GM23338 (cell line): ENCODE measurements around the gene KEAP1.

Experiments
- CREB1 ChIP-seq: fragments of 250-450 bp; sonication (Bioruptor Pico); IDR thresholded peaks from 2 replicates; pipeline ENCODE4 v1.5.0; 2020; ENCODE audit warnings: low read depth, mild to moderate bottlenecking, moderate library complexity
- EZH2 ChIP-seq: fragments of 200-600 bp; sonication (generic); IDR thresholded peaks from one replicate; pipeline ENCODE4 v1.8.0; 2017; ENCODE audit warnings: antibody characterized with exemption, mild to moderate bottlenecking, low read depth; ENCODE audit not compliant: unreplicated experiment
- EZH2phosphoT487 ChIP-seq: fragments of 200-600 bp; sonication (generic); IDR thresholded peaks from one replicate; pipeline ENCODE4 v1.8.1; 2018; ENCODE audit warnings: antibody characterized with exemption; ENCODE audit not compliant: unreplicated experiment
- JUNB ChIP-seq: IDR thresholded peaks from one replicate; pipeline ENCODE4 v1.6.1; 2016; ENCODE audit warnings: antibody characterized with exemption; ENCODE audit not compliant: unreplicated experiment
- POLR2AphosphoS5 ChIP-seq: IDR thresholded peaks from 2 replicates; pipeline ENCODE4 v1.6.1; 2016; ENCODE audit warnings: antibody characterized with exemption, low read depth
- TF ChIP-seq, protein P1 (sequence below), 2 experiments: fragments of 200-600 bp in 1 of 2; sonication (generic) in 1 of 2; conservative IDR thresholded peaks; 2 replicates each; pipeline versions ENCODE4 v1.5.1 to v1.6.1; 2016 to 2017; ENCODE audit warnings: antibody characterized with exemption in 2 of 2, low read depth in 2 of 2, mild to moderate bottlenecking in 2 of 2, moderate library complexity in 1 of 2
- TF ChIP-seq, protein P2 (sequence below): IDR thresholded peaks from one replicate; pipeline ENCODE4 v1.6.1; 2018; ENCODE audit warnings: antibody characterized with exemption; ENCODE audit not compliant: unreplicated experiment

- TF ChIP-seq, protein P1, sequence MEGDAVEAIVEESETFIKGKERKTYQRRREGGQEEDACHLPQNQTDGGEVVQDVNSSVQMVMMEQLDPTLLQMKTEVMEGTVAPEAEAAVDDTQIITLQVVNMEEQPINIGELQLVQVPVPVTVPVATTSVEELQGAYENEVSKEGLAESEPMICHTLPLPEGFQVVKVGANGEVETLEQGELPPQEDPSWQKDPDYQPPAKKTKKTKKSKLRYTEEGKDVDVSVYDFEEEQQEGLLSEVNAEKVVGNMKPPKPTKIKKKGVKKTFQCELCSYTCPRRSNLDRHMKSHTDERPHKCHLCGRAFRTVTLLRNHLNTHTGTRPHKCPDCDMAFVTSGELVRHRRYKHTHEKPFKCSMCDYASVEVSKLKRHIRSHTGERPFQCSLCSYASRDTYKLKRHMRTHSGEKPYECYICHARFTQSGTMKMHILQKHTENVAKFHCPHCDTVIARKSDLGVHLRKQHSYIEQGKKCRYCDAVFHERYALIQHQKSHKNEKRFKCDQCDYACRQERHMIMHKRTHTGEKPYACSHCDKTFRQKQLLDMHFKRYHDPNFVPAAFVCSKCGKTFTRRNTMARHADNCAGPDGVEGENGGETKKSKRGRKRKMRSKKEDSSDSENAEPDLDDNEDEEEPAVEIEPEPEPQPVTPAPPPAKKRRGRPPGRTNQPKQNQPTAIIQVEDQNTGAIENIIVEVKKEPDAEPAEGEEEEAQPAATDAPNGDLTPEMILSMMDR (conservative IDR thresholded peaks at IDR 0.05; ENCODE audit: low read depth in 2 of 2) = no peak
- TF ChIP-seq JUNB = no peak
- no peak for TF ChIP-seq EZH2phosphoT487
- TF ChIP-seq, protein P2, sequence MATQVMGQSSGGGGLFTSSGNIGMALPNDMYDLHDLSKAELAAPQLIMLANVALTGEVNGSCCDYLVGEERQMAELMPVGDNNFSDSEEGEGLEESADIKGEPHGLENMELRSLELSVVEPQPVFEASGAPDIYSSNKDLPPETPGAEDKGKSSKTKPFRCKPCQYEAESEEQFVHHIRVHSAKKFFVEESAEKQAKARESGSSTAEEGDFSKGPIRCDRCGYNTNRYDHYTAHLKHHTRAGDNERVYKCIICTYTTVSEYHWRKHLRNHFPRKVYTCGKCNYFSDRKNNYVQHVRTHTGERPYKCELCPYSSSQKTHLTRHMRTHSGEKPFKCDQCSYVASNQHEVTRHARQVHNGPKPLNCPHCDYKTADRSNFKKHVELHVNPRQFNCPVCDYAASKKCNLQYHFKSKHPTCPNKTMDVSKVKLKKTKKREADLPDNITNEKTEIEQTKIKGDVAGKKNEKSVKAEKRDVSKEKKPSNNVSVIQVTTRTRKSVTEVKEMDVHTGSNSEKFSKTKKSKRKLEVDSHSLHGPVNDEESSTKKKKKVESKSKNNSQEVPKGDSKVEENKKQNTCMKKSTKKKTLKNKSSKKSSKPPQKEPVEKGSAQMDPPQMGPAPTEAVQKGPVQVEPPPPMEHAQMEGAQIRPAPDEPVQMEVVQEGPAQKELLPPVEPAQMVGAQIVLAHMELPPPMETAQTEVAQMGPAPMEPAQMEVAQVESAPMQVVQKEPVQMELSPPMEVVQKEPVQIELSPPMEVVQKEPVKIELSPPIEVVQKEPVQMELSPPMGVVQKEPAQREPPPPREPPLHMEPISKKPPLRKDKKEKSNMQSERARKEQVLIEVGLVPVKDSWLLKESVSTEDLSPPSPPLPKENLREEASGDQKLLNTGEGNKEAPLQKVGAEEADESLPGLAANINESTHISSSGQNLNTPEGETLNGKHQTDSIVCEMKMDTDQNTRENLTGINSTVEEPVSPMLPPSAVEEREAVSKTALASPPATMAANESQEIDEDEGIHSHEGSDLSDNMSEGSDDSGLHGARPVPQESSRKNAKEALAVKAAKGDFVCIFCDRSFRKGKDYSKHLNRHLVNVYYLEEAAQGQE = no peak
- no peak for TF ChIP-seq EZH2
- no peak for TF ChIP-seq POLR2AphosphoS5
- TF ChIP-seq CREB1 = no peak
Observed at GRCh38 chr19:10532457-10532856, 29.3 kb upstream of the KEAP1 start.
